ENCODE data around the gene SPC24. TPM values are rescaled to one million over a fixed set of nuclear protein-coding genes. Genes with fewer than 3 reads are reported as not detected.
"Not testable (repeated sequence)": the region's sequence is repeated elsewhere in the genome, so short reads cannot be mapped to it uniquely, and the experiment has no call there.

SPC24 gene
- total RNA-seq, 2 donors from 2014 or later = 1.2 to 5.7 TPM

- DNase-seq (ENCODE audit: low spot score) = no peak
Measured at GRCh38 chr19:11111771-11112144, 43.8 kb downstream of the SPC24 start.

GRCh38 chr19:11111117-11111770 lies 44.3 kb downstream of the SPC24 start:
- Histone ChIP-seq H3K4me1 (no peaks in the 10 kb centered on the region), H3K9me3 (no peaks in the 10 kb centered on the region), H3K27me3 (no peaks in the 10 kb centered on the region), H3K36me3 (peaks cover 70% of the 10 kb centered on the region), H3K27ac (no peak overlapping the region), H3K4me3 (no peak overlapping the region)
- no peak for TF ChIP-seq CTCF (IDR thresholded peaks at IDR 0.05)
- no peak for DNase-seq (ENCODE audit: low spot score)

More at GRCh38 chr19:11111771-11112144, 43.8 kb downstream of the SPC24 start:
- Histone ChIP-seq H3K27me3 (no peaks in the 10 kb centered on the region), H3K4me3 (no peak overlapping the region), H3K4me1 (no peaks in the 10 kb centered on the region), H3K36me3 (peaks cover 70% of the 10 kb centered on the region), H3K27ac (no peak overlapping the region), H3K9me3 (no peaks in the 10 kb centered on the region)
- no peak for TF ChIP-seq CTCF (IDR thresholded peaks at IDR 0.05)

GRCh38 chr19:11108746-11109145 lies 46.8 kb downstream of the SPC24 start:
- Histone ChIP-seq H3K4me3 (no peak overlapping the region), H3K36me3 (peaks cover 76% of the 10 kb centered on the region)

GRCh38 chr19:11106477-11106876 lies 49.1 kb downstream of the SPC24 start:
- Histone ChIP-seq H3K27ac (peak overlapping the region in 1 of 2 donors; percentile 32), H3K9me3 (no peaks in the 10 kb centered on the region), H3K27me3 (no peaks in the 10 kb centered on the region), H3K4me3 (no peak overlapping the region), H3K4me1 (no peaks in the 10 kb centered on the region), H3K36me3 (peaks cover 74% of the 10 kb centered on the region)
- no peak for TF ChIP-seq CTCF (IDR thresholded peaks at IDR 0.05)
- no peak for DNase-seq (ENCODE audit: low spot score)

More at GRCh38 chr19:11108746-11109145, 46.8 kb downstream of the SPC24 start:
- no peaks in the 10 kb centered on the region for H3K4me1 ChIP-seq
- H3K27ac ChIP-seq = no peak overlapping the region
- DNase-seq (ENCODE audit: low spot score) = no peak
- no peak for TF ChIP-seq CTCF (IDR thresholded peaks at IDR 0.05)
- no peaks in the 10 kb centered on the region for H3K9me3 ChIP-seq
- H3K27me3 ChIP-seq = no peaks in the 10 kb centered on the region

- Histone ChIP-seq H3K27me3 (no peaks in the 10 kb centered on the region), H3K4me3 (no peak overlapping the region), H3K4me1 (peaks cover 0 to under 1% of the 10 kb centered on the region in 2 donors), H3K36me3 (peaks cover 64% of the 10 kb centered on the region), H3K9me3 (no peaks in the 10 kb centered on the region), H3K27ac (no peak overlapping the region)
- no peak for DNase-seq (ENCODE audit: low spot score)
- TF ChIP-seq CTCF (IDR thresholded peaks at IDR 0.05) = no peak
Measured at GRCh38 chr19:11105014-11105636, 50.5 kb downstream of the SPC24 start.

- not testable (repeated sequence) for H3K27me3 ChIP-seq; H3K4me3 ChIP-seq; H3K4me1 ChIP-seq; H3K27ac ChIP-seq; DNase-seq (ENCODE audit: low spot score); H3K9me3 ChIP-seq
- H3K36me3 ChIP-seq = peaks cover 60% of the 10 kb centered on the region
Measured at GRCh38 chr19:11103667-11104066, 51.9 kb downstream of the SPC24 start.

All from right atrium auricular region (tissue), 2 donors.